Activated T-helper 1 cell treated with anti-CD3 and anti-CD28 coated beads, Interleukin-12 subunit alpha, Interleukin-12 subunit beta, Interleukin-2, Interleukin-4 antibody, amounts not matched to agents 30 ng/mL and 10 ng/mL and 1 ng/mL, durations not matched to agents 14 hours and 24 hours and 36 hours (primary cell): Measurements from ENCODE around the gene KCNK4. TPM values are rescaled to one million over a fixed set of nuclear protein-coding genes. Genes with fewer than 3 reads are reported as not detected.

Experiments
- total RNA-seq: library from RNA; stranded (reverse); gene quantifications from 2 replicates; pipeline ENCODE4 v1.2.3, GENCODE V29; 2022

The KCNK4 gene
- total RNA-seq, 1 donor from 2014 or later: 0.16 TPM

Other genes with a start within 250 kb of the KCNK4 start
- gene MACROD1, start 125.2 kb upstream of the KCNK4 start, total RNA-seq: 17.4 and 20.2 TPM in 2 replicates
- 493 and 495 TPM in 2 replicates for gene STIP1, start 105.1 kb upstream of the KCNK4 start, total RNA-seq
- 201 and 211 TPM in 2 replicates for gene FERMT3, start 84.6 kb upstream of the KCNK4 start, total RNA-seq
- gene TRPT1, start 65.1 kb upstream of the KCNK4 start, total RNA-seq: 30.3 and 35.5 TPM in 2 replicates
- 74.9 and 79.4 TPM in 2 replicates for gene NUDT22, start 65.0 kb upstream of the KCNK4 start, total RNA-seq
- gene DNAJC4, start 60.8 kb upstream of the KCNK4 start, total RNA-seq: 18.4 and 19.8 TPM in 2 replicates
- gene VEGFB, start 56.7 kb upstream of the KCNK4 start, total RNA-seq: 55.5 and 60.2 TPM in 2 replicates
- 32.6 and 34.3 TPM in 2 replicates for gene FKBP2, start 50.2 kb upstream of the KCNK4 start, total RNA-seq
- 238 and 248 TPM in 2 replicates for gene PPP1R14B, start 44.4 kb upstream of the KCNK4 start, total RNA-seq
- 13.4 and 14.2 TPM in 2 replicates for gene PLCB3, start 39.8 kb upstream of the KCNK4 start, total RNA-seq
- gene BAD, start 6.6 kb upstream of the KCNK4 start, total RNA-seq: 30.1 and 38.0 TPM in 2 replicates
- gene GPR137, start 5.5 kb upstream of the KCNK4 start, total RNA-seq: 35.3 and 41.8 TPM in 2 replicates
- 0.47 TPM in 1 of 2 replicates, not detected in the other for gene CATSPERZ, start 9.1 kb downstream of the KCNK4 start, total RNA-seq
- 64.4 and 67.3 TPM in 2 replicates for gene ESRRA, start 14.2 kb downstream of the KCNK4 start, total RNA-seq
- gene TRMT112, start 26.3 kb downstream of the KCNK4 start, total RNA-seq: 307 and 312 TPM in 2 replicates
- gene PRDX5, start 26.8 kb downstream of the KCNK4 start, total RNA-seq: 89.0 and 100 TPM in 2 replicates
- gene CCDC88B, start 48.9 kb downstream of the KCNK4 start, total RNA-seq: 133 and 137 TPM in 2 replicates
- 38.3 and 46.0 TPM in 2 replicates for gene RPS6KA4, start 67.9 kb downstream of the KCNK4 start, total RNA-seq